Measurements from ENCODE around the gene TERT.

Gene TERT

DNA sequence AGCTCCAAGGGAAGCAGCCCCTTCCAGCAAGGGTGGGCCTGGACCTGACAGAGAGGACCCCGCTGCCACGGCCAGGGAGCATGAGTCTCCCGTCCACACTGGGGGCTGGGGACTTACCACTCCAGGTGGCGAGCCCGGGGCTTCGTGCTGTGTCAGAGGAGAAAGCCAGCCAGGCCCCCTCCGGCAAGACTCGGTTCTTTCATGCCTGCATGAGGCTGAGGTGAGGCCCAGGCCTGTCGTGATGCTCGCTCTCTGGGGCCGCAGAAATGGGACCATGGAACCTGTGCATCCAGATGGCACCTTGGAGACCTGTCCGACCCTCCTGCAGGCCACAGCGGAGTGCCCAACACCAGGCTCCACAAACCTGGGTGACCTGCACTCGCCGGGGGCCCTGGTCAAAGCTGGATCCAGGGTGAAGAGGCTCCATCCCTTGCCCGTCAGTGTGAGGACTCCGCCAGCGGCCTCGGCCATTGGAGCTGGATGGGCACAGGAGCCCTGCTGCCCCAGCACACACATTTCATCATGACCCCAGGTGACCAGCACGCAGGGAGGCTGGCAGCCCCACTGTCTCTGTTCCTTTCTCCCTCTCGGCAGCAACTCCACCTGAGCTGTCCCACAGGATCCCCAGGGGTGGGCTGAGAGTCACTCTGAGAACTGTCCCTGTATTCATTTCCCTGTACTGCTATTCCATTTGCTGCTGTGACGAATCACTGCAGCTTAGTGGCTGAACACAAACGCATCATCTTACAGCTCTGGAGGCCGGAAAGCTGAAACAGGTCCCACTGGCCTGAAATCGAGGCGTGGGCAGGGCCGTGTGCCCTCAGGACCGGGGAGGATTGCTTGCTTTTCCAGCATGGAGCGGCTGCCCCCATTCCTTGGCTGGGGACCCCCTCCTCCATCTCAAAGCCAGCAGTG, 45.2 kb downstream of the TERT start:
- Histone ChIP-seq H3K4me1 (ENCODE audit: control insufficient read depth in 2 of 2, insufficient read depth in 2 of 2, low read length in 2 of 2) (peaks cover 0 to 2% of the 10 kb centered on the region in 2 donors), H3K4me3 (ENCODE audit: low read length in 2 of 2) (no peak overlapping the region), H3K9ac (ENCODE audit: low read depth in 1 of 2, low read length in 2 of 2) (no peak overlapping the region), H3K36me3 (ENCODE audit: control insufficient read depth in 2 of 2, insufficient read depth in 2 of 2, low read length in 2 of 2) (no peaks in the 10 kb centered on the region), H3K27me3 (ENCODE audit: control insufficient read depth in 2 of 2, insufficient read depth in 2 of 2, low read length in 2 of 2) (peaks cover 7 to 17% of the 10 kb centered on the region in 2 donors), H3K27ac (ENCODE audit: low read depth in 2 of 2, low read length in 2 of 2) (no peak overlapping the region), H3K9me3 (ENCODE audit: control insufficient read depth in 2 of 2, low read length in 2 of 2) (no peaks in the 10 kb centered on the region)

DNA sequence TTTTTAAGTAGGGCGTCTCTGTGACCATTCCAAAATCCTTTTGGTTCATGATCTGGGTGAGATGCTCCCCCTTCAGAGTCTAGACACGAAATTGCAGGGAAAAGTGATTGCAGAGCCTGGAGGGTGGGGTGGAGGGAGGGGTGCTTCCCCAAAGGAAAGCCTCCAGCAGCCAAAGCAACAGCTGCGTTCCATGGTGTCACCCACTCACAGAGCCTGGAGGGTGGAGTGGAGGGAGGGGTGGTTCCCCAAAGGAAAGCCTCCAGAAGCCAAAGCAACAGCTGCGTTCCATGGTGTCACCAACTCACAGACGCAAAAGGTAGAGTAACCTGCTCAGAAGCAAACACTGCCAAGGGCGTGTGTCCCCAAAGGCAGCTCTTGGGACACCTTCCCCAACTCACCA, 47.1 kb downstream of the TERT start:
- Histone ChIP-seq H3K27me3 (ENCODE audit: control insufficient read depth in 2 of 2, insufficient read depth in 2 of 2, low read length in 2 of 2) (peaks cover 7 to 21% of the 10 kb centered on the region in 2 donors), H3K36me3 (ENCODE audit: control insufficient read depth in 2 of 2, insufficient read depth in 2 of 2, low read length in 2 of 2) (no peaks in the 10 kb centered on the region), H3K4me3 (ENCODE audit: low read length in 2 of 2) (no peak overlapping the region), H3K9ac (ENCODE audit: low read depth in 1 of 2, low read length in 2 of 2) (no peak overlapping the region), H3K27ac (ENCODE audit: low read depth in 2 of 2, low read length in 2 of 2) (no peak overlapping the region), H3K4me1 (ENCODE audit: control insufficient read depth in 2 of 2, insufficient read depth in 2 of 2, low read length in 2 of 2) (peaks cover 0 to 2% of the 10 kb centered on the region in 2 donors), H3K9me3 (ENCODE audit: control insufficient read depth in 2 of 2, low read length in 2 of 2) (no peaks in the 10 kb centered on the region)

GRCh38 chr5:1246711-1247431, 48.0 kb downstream of the TERT start:
- no peak overlapping the region for H3K9ac ChIP-seq (ENCODE audit: low read depth in 1 of 2, low read length in 2 of 2)

GRCh38 chr5:1245905-1246576, 48.8 kb downstream of the TERT start:
- Histone ChIP-seq H3K36me3 (ENCODE audit: control insufficient read depth in 2 of 2, insufficient read depth in 2 of 2, low read length in 2 of 2) (no peaks in the 10 kb centered on the region), H3K9ac (ENCODE audit: low read depth in 1 of 2, low read length in 2 of 2) (no peak overlapping the region), H3K27ac (ENCODE audit: low read depth in 2 of 2, low read length in 2 of 2) (no peak overlapping the region), H3K4me3 (ENCODE audit: low read length in 2 of 2) (no peak overlapping the region), H3K27me3 (ENCODE audit: control insufficient read depth in 2 of 2, insufficient read depth in 2 of 2, low read length in 2 of 2) (peaks cover 7 to 21% of the 10 kb centered on the region in 2 donors), H3K9me3 (ENCODE audit: control insufficient read depth in 2 of 2, low read length in 2 of 2) (no peaks in the 10 kb centered on the region), H3K4me1 (ENCODE audit: control insufficient read depth in 2 of 2, insufficient read depth in 2 of 2, low read length in 2 of 2) (peaks cover 0 to 5% of the 10 kb centered on the region in 2 donors)

More at GRCh38 chr5:1246711-1247431, 48.0 kb downstream of the TERT start:
- peaks cover 0 to under 1% of the 10 kb centered on the region in 2 donors for H3K4me1 ChIP-seq (ENCODE audit: control insufficient read depth in 2 of 2, insufficient read depth in 2 of 2, low read length in 2 of 2)
- H3K36me3 ChIP-seq (ENCODE audit: control insufficient read depth in 2 of 2, insufficient read depth in 2 of 2, low read length in 2 of 2): no peaks in the 10 kb centered on the region
- H3K27me3 ChIP-seq (ENCODE audit: control insufficient read depth in 2 of 2, insufficient read depth in 2 of 2, low read length in 2 of 2): peaks cover 7 to 21% of the 10 kb centered on the region in 2 donors
- H3K27ac ChIP-seq (ENCODE audit: low read depth in 2 of 2, low read length in 2 of 2): no peak overlapping the region
- no peak overlapping the region for H3K4me3 ChIP-seq (ENCODE audit: low read length in 2 of 2)
- no peaks in the 10 kb centered on the region for H3K9me3 ChIP-seq (ENCODE audit: control insufficient read depth in 2 of 2, low read length in 2 of 2)

DNA sequence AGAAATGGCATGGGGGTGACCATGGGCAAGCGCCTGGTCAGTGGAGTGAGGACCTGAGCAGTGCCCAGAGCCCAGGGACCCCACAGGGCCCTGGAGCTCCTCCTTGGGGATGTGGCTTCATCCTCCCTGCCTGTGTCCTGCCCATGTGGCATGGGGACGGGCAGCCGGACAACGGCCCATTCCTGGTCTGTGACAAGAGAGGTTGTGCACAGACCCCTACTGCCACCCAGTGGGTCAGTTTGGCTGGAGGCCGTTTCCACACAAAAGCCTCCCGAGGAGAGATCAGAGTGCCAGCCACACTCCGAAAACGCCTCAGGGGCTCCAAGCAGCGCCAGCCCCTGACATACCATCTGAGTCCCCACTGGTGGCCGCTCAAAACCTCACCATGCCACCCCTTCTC, 49.9 kb downstream of the TERT start:
- Histone ChIP-seq H3K4me3 (ENCODE audit: low read length in 2 of 2) (no peak overlapping the region), H3K9ac (ENCODE audit: low read depth in 1 of 2, low read length in 2 of 2) (no peak overlapping the region), H3K9me3 (ENCODE audit: control insufficient read depth in 2 of 2, low read length in 2 of 2) (no peaks in the 10 kb centered on the region), H3K36me3 (ENCODE audit: control insufficient read depth in 2 of 2, insufficient read depth in 2 of 2, low read length in 2 of 2) (no peaks in the 10 kb centered on the region), H3K27ac (ENCODE audit: low read depth in 2 of 2, low read length in 2 of 2) (no peak overlapping the region), H3K4me1 (ENCODE audit: control insufficient read depth in 2 of 2, insufficient read depth in 2 of 2, low read length in 2 of 2) (peaks cover 8 to 16% of the 10 kb centered on the region in 2 donors), H3K27me3 (ENCODE audit: control insufficient read depth in 2 of 2, insufficient read depth in 2 of 2, low read length in 2 of 2) (peaks cover 7 to 21% of the 10 kb centered on the region in 2 donors)

GRCh38 chr5:1244255-1244654, 50.6 kb downstream of the TERT start:
- Histone ChIP-seq H3K4me1 (ENCODE audit: control insufficient read depth in 2 of 2, insufficient read depth in 2 of 2, low read length in 2 of 2) (peaks cover 11 to 21% of the 10 kb centered on the region in 2 donors), H3K27me3 (ENCODE audit: control insufficient read depth in 2 of 2, insufficient read depth in 2 of 2, low read length in 2 of 2) (peaks cover 7 to 21% of the 10 kb centered on the region in 2 donors), H3K9ac (ENCODE audit: low read depth in 1 of 2, low read length in 2 of 2) (no peak overlapping the region), H3K36me3 (ENCODE audit: control insufficient read depth in 2 of 2, insufficient read depth in 2 of 2, low read length in 2 of 2) (no peaks in the 10 kb centered on the region), H3K4me3 (ENCODE audit: low read length in 2 of 2) (no peak overlapping the region), H3K9me3 (ENCODE audit: control insufficient read depth in 2 of 2, low read length in 2 of 2) (no peaks in the 10 kb centered on the region), H3K27ac (ENCODE audit: low read depth in 2 of 2, low read length in 2 of 2) (no peak overlapping the region)

DNA sequence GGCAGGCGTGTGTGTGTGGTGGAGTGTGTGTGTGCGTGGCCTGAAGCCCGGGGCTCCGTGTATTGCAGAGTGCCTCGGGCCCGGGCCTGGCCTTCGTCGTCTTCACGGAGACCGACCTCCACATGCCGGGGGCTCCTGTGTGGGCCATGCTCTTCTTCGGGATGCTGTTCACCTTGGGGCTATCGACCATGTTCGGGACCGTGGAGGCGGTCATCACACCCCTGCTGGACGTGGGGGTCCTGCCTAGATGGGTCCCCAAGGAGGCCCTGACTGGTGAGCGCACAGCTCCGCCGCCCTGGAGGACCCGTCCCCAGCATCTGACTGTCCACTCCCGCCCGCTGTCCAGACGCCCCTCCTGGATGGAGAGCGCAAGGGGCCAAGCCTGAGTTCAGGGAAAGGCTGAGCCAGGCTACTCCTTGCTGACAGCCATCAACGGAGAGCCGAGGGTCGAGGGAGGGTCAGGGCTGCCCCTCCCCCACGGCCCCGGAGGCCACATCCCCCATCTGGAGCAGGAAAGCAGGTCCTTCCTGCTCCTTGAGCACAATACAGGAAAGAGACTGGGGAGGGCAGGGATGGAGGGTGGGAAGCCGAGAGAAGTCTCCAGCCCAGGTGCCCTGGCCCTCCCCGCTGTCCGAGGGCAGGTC, 51.3 kb downstream of the TERT start:
- peaks cover 17 to 27% of the 10 kb centered on the region in 2 donors for H3K4me1 ChIP-seq (ENCODE audit: control insufficient read depth in 2 of 2, insufficient read depth in 2 of 2, low read length in 2 of 2)
- no peak overlapping the region for H3K27ac ChIP-seq (ENCODE audit: low read depth in 2 of 2, low read length in 2 of 2)
- peaks cover 7 to 21% of the 10 kb centered on the region in 2 donors for H3K27me3 ChIP-seq (ENCODE audit: control insufficient read depth in 2 of 2, insufficient read depth in 2 of 2, low read length in 2 of 2)
- H3K9ac ChIP-seq (ENCODE audit: low read depth in 1 of 2, low read length in 2 of 2): no peak overlapping the region
- no peaks in the 10 kb centered on the region for H3K9me3 ChIP-seq (ENCODE audit: control insufficient read depth in 2 of 2, low read length in 2 of 2)
- H3K4me3 ChIP-seq (ENCODE audit: low read length in 2 of 2): no peak overlapping the region
- no peaks in the 10 kb centered on the region for H3K36me3 ChIP-seq (ENCODE audit: control insufficient read depth in 2 of 2, insufficient read depth in 2 of 2, low read length in 2 of 2)

GRCh38 chr5:1242733-1243486, 52.0 kb downstream of the TERT start:
- no peak overlapping the region for H3K9ac ChIP-seq (ENCODE audit: low read depth in 1 of 2, low read length in 2 of 2)
- H3K27ac ChIP-seq (ENCODE audit: low read depth in 2 of 2, low read length in 2 of 2): no peak overlapping the region
- H3K9me3 ChIP-seq (ENCODE audit: control insufficient read depth in 2 of 2, low read length in 2 of 2): no peaks in the 10 kb centered on the region
- H3K4me1 ChIP-seq (ENCODE audit: control insufficient read depth in 2 of 2, insufficient read depth in 2 of 2, low read length in 2 of 2): peaks cover 19 to 28% of the 10 kb centered on the region in 2 donors
- peaks cover 6 to 21% of the 10 kb centered on the region in 2 donors for H3K27me3 ChIP-seq (ENCODE audit: control insufficient read depth in 2 of 2, insufficient read depth in 2 of 2, low read length in 2 of 2)
- H3K4me3 ChIP-seq (ENCODE audit: low read length in 2 of 2): no peak overlapping the region
- H3K36me3 ChIP-seq (ENCODE audit: control insufficient read depth in 2 of 2, insufficient read depth in 2 of 2, low read length in 2 of 2): no peaks in the 10 kb centered on the region

DNA sequence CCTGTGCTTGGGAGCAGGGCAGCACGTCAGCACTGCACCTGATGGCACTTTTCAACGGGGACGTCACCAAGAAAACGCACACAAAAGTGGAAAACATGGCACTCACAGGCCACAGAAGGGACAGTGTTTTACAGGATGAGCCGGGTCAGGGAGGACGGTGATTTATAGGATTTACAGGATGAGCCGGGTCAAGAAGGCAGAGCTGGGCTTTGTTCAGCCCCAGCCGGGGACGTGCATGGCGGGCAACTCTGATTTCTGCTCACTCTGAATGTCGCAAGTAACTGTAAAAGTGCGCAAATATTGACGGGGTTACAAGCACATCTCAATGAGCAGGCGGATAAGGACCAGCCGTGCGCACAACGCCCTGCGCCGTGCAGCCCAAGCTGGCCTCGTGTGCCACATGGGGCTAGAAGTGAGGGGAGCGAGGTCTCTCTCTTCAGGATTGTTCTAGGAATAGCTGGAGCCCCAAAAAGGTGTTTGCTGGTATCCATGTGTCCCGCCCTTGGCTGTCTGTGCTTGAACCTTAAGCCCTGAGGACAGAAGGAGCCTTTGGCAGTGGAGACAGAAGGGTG, 53.3 kb downstream of the TERT start:
- H3K4me1 ChIP-seq (ENCODE audit: control insufficient read depth in 2 of 2, insufficient read depth in 2 of 2, low read length in 2 of 2): peaks cover 19 to 28% of the 10 kb centered on the region in 2 donors
- peaks cover 2 to 15% of the 10 kb centered on the region in 2 donors for H3K27me3 ChIP-seq (ENCODE audit: control insufficient read depth in 2 of 2, insufficient read depth in 2 of 2, low read length in 2 of 2)

More for the DNA sequence above, 53.3 kb downstream of the TERT start:
- no peak overlapping the region for H3K27ac ChIP-seq (ENCODE audit: low read depth in 2 of 2, low read length in 2 of 2)
- no peak overlapping the region for H3K4me3 ChIP-seq (ENCODE audit: low read length in 2 of 2)
- no peak overlapping the region for H3K9ac ChIP-seq (ENCODE audit: low read depth in 1 of 2, low read length in 2 of 2)
- H3K9me3 ChIP-seq (ENCODE audit: control insufficient read depth in 2 of 2, low read length in 2 of 2): peaks cover 0 to under 1% of the 10 kb centered on the region in 2 donors
- H3K36me3 ChIP-seq (ENCODE audit: control insufficient read depth in 2 of 2, insufficient read depth in 2 of 2, low read length in 2 of 2): no peaks in the 10 kb centered on the region

Measured in mucosa of rectum (tissue), 2 donors.